Measurements from ENCODE around the gene RPIA. TPM values are rescaled to one million over a fixed set of nuclear protein-coding genes. Genes with fewer than 3 reads are reported as not detected.
"Not testable (repeated sequence)": the region's sequence is repeated elsewhere in the genome, so short reads cannot be mapped to it uniquely, and the experiment has no call there.

RPIA gene
- polyA plus RNA-seq, 2 of the 4 experiments (the other 2 are of a cell fraction) = 23.3 to 27.0 TPM

- H3K4me1 ChIP-seq; POLR2A ChIA-PET; H3K4me3 ChIP-seq; DNase-seq (ENCODE audit: low read depth in 1 of 2, low spot score in 1 of 2); H3K27ac ChIP-seq; FAIRE-seq; ATAC-seq; H3K9me3 ChIP-seq; H3K4me2 ChIP-seq: not testable (repeated sequence)
- 0% methylated on average over 1 of the region's 1 CpG for WGBS (ENCODE audit: missing lambda C conversion rate)
- CTCF ChIA-PET = interaction anchor here (1.0 kb wide), 1 partner anchor 43 kb away, joined by 3 read pairs; no protein-coding TSS in a partner anchor
Measured at GRCh38 chr2:88796523-88796922, 105.0 kb downstream of the RPIA start.

GRCh38 chr2:88797164-88797563 lies 105.7 kb downstream of the RPIA start:
- CTCF ChIA-PET = interaction anchor here (1.0 kb wide), 1 partner anchor 43 kb away, joined by 3 read pairs; no protein-coding TSS in a partner anchor
- ATAC-seq; H3K4me1 ChIP-seq; FAIRE-seq; POLR2A ChIA-PET; H3K4me2 ChIP-seq; H3K9me3 ChIP-seq; DNase-seq (ENCODE audit: low read depth in 1 of 2, low spot score in 1 of 2); H3K4me3 ChIP-seq; H3K27ac ChIP-seq: not testable (repeated sequence)
- 2% methylated on average over 1 of the region's 1 CpG for WGBS (ENCODE audit: missing lambda C conversion rate)

Other genes starting within 250 kb of the RPIA start
- gene FOXI3, start 239.0 kb upstream of the RPIA start, polyA plus RNA-seq (2011; rRNA removed) = 0.03 TPM in 1 of 2 replicates, not detected in the other
- gene FOXI3, start 239.0 kb upstream of the RPIA start, polyA plus RNA-seq (2017; fragmentation: RNase III; extraction: RNeasy Plus Mini Kit Qiagen cat#74134 plus additional on column Dnase treatment) = not detected in 3 replicates
- 17.5 and 20.8 TPM in 2 replicates for gene EIF2AK3, start 64.2 kb upstream of the RPIA start, polyA plus RNA-seq (2011; rRNA removed)
- gene EIF2AK3, start 64.2 kb upstream of the RPIA start, polyA plus RNA-seq (2017; fragmentation: RNase III; extraction: RNeasy Plus Mini Kit Qiagen cat#74134 plus additional on column Dnase treatment) = 8.5 to 11.0 TPM (median 9.3 TPM) in 3 replicates

Data from A549 (cell line).